ENCODE results near the gene USP40. TPM values are rescaled to one million over a fixed set of nuclear protein-coding genes. Genes with fewer than 3 reads are reported as not detected.

USP40 gene
- total RNA-seq, 1 experiment from 2014 or later = 127 TPM

DNA sequence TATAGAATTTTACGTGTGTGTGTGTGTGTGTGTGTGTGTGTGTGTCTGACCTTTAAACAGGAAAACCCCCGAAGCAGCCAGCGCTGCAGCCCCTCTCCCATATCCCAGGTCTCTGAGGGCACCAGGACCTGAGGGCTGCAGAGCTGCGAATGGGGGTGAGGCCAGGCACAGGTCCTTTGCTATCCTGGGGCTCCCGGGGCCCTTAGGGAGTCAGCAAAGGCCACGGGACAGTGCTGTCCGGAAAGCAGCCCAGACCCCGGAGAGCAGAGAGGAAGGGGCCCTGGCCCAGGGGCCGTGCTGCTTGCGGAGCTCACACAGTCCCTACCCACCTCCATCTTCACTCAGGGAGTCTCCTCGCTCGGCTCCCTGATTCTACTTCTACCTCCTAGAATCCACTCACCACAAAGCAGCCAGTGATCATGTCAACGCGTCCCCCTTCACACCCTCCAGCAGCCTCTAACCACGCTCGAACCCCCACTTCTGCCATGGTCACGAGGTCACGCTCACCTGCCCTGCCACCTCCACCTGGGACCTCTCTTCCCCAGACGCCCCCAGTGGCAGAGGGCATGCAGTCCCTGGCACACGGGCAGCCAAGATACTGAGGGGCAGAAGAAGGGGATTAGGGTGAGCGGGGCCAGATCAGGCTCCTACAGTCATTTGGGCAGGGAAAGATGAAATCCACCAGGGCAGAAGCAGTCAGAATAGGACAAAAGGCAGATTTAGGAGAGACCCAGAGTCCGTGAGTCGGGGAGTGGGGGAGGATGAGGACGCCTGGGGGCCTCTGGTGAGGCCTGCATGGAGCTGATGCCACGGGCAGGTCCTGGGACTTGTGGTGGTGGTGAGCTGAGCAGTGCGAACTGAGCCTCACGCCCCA lies 86.7 kb downstream of the USP40 start:
- ChIA-PET POLR2A (ENCODE audit: unreplicated experiment) (no interaction called here), CTCF (no interaction called here)
- no peaks in the 10 kb centered on the region for H3K9me3 ChIP-seq (ENCODE audit: insufficient read depth, low read depth)
- H3K79me2 ChIP-seq (ENCODE audit: low read depth) = no peaks in the 10 kb centered on the region
- H3K36me3 ChIP-seq (ENCODE audit: low read depth) = peaks cover 19% of the 10 kb centered on the region
- TF ChIP-seq CTCF (conservative IDR thresholded peaks at IDR 0.05) (no peak), EZH2 (IDR thresholded peaks at IDR 0.05; ENCODE audit: low read depth) (no peak)
- H2AFZ ChIP-seq = no peak overlapping the region
- H3K27me3 ChIP-seq (ENCODE audit: insufficient read depth, low read depth) = no peaks in the 10 kb centered on the region
- BruUV-seq (replicated peaks) = no TSS peak
- H3K9me2 ChIP-seq (ENCODE audit: insufficient read depth) = no peaks in the 10 kb centered on the region
- H3K4me3 ChIP-seq = no peak overlapping the region
- H3K4me1 ChIP-seq (replicated peaks; ENCODE audit: insufficient read depth) = peaks cover 4% of the 10 kb centered on the region
- intact Hi-C loops (cut with micrococcal nuclease; ENCODE audit: unreplicated experiment) = no loop called here
- H3K4me2 ChIP-seq = no peak overlapping the region
- DNase-seq = no peak
- peaks cover 11% of the 10 kb centered on the region; the same call in 1 of the 2 replicates for H3F3A ChIP-seq (ENCODE audit: insufficient read depth, low read depth)
- no peak overlapping the region for H3K27ac ChIP-seq
- H4K20me1 ChIP-seq (ENCODE audit: insufficient read depth) = no peaks in the 10 kb centered on the region

- no peaks in the 10 kb centered on the region for H3K79me2 ChIP-seq (ENCODE audit: low read depth)
- H3K4me3 ChIP-seq = no peak overlapping the region
- H3K9me2 ChIP-seq (ENCODE audit: insufficient read depth) = no peaks in the 10 kb centered on the region
- H4K20me1 ChIP-seq (ENCODE audit: insufficient read depth) = no peaks in the 10 kb centered on the region
- intact Hi-C loops (cut with micrococcal nuclease; ENCODE audit: unreplicated experiment) = no loop called here
- CTCF ChIA-PET = no interaction called here
- peaks cover 11% of the 10 kb centered on the region; the same call in 1 of the 2 replicates for H3F3A ChIP-seq (ENCODE audit: insufficient read depth, low read depth)
- no peak overlapping the region for H2AFZ ChIP-seq
- no peaks in the 10 kb centered on the region for H3K4me1 ChIP-seq (replicated peaks; ENCODE audit: insufficient read depth)
- H3K27me3 ChIP-seq (ENCODE audit: insufficient read depth, low read depth) = no peaks in the 10 kb centered on the region
- TF ChIP-seq CTCF (conservative IDR thresholded peaks at IDR 0.05) (no peak), EZH2 (IDR thresholded peaks at IDR 0.05; ENCODE audit: low read depth) (no peak)
- H3K36me3 ChIP-seq (ENCODE audit: low read depth) = peaks cover 3% of the 10 kb centered on the region
- BruUV-seq (replicated peaks) = no TSS peak
- H3K4me2 ChIP-seq = no peak overlapping the region
- DNase-seq = no peak
- no peak overlapping the region for H3K27ac ChIP-seq
- POLR2A ChIA-PET (ENCODE audit: unreplicated experiment) = interaction anchor here (0.6 kb wide), 1 partner anchor 228 kb away, joined by 8 read pairs; no protein-coding TSS in a partner anchor
- no peaks in the 10 kb centered on the region for H3K9me3 ChIP-seq (ENCODE audit: insufficient read depth, low read depth)
Measured at GRCh38 chr2:233477548-233478433, 88.8 kb downstream of the USP40 start.

DNA sequence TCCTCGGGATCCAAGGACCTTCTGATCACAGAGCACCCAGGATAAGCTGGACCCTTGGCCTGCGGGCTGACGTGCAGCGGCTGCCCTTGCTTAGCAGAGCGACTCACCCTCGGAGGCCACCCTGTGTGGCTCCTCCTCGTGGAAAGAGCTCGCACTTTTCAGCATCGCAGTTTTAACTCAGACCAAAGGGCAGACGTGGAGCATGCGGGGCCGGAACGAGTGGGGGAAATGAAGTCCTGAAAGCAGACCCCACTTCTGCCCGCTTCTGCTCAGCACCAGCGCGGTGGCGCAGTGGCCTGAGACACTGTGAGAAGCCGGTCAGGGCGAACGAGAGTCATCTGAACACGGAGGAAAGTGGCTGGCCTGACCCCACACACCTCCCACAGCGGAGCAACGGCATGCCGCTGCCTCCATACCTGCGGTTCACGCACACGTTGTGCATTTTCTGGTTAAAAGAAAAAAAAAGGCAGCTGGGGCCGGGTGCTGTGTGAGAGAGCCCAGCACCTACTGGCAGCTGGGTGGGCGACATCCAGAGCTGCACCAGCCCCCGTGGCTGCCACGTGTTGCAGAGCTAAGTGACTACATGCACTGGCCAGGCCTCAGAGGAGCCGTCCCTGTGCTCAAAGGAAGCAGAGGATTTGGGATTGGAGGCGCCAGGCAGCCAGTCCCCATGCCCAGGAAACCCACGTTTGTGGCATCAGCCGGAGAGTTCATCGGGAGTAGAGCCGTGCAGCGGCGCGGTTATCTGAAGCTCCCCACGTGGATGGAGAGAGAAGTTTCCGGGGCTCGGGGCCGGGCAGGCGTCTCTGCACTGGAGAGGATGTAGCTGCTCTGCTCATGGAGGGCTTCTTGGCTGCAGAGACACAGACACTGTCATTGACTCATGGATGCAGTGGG lies 89.7 kb downstream of the USP40 start:
- ChIA-PET POLR2A (ENCODE audit: unreplicated experiment) (interaction anchor here (0.5 to 0.6 kb wide), 2 partner anchors 229 to 688 kb away, joined by 3 to 8 read pairs; no protein-coding TSS in a partner anchor), CTCF (no interaction called here)
- Histone ChIP-seq H2AFZ (no peak overlapping the region), H3K27me3 (ENCODE audit: insufficient read depth, low read depth) (no peaks in the 10 kb centered on the region), H3K79me2 (ENCODE audit: low read depth) (no peaks in the 10 kb centered on the region), H3F3A (ENCODE audit: insufficient read depth, low read depth) (peaks cover 11% of the 10 kb centered on the region; the same call in 1 of the 2 replicates), H3K4me3 (no peak overlapping the region), H3K4me2 (no peak overlapping the region), H3K27ac (no peak overlapping the region), H4K20me1 (ENCODE audit: insufficient read depth) (no peaks in the 10 kb centered on the region), H3K9me3 (ENCODE audit: insufficient read depth, low read depth) (no peaks in the 10 kb centered on the region), H3K36me3 (ENCODE audit: low read depth) (no peaks in the 10 kb centered on the region), H3K4me1 (replicated peaks; ENCODE audit: insufficient read depth) (no peaks in the 10 kb centered on the region), H3K9me2 (ENCODE audit: insufficient read depth) (no peaks in the 10 kb centered on the region)
- no TSS peak for BruUV-seq (replicated peaks)
- intact Hi-C loops (cut with micrococcal nuclease; ENCODE audit: unreplicated experiment) = no loop called here
- no peak for DNase-seq
- no peak for TF ChIP-seq CTCF (conservative IDR thresholded peaks at IDR 0.05)
- no peak for TF ChIP-seq EZH2 (IDR thresholded peaks at IDR 0.05; ENCODE audit: low read depth)

Measured in PC-9 (cell line).